HG02642 (cell line): ENCODE data around the gene PVALEF.
"Not testable (repeated sequence)": the region's sequence is repeated elsewhere in the genome, so short reads cannot be mapped to it uniquely, and the experiment has no call there.

Experiments
- ATAC-seq: cut with Tn5 transposase; IDR thresholded peaks from one replicate; pipeline ENCODE4 v1.9.1; 2021; ENCODE audit warnings: mild to moderate bottlenecking; ENCODE audit not compliant: unreplicated experiment, poor library complexity

The PVALEF gene

GRCh38 chr17:81207610-81208581 is 42.6 kb downstream of the PVALEF start:
- ATAC-seq, result no peak

DNA sequence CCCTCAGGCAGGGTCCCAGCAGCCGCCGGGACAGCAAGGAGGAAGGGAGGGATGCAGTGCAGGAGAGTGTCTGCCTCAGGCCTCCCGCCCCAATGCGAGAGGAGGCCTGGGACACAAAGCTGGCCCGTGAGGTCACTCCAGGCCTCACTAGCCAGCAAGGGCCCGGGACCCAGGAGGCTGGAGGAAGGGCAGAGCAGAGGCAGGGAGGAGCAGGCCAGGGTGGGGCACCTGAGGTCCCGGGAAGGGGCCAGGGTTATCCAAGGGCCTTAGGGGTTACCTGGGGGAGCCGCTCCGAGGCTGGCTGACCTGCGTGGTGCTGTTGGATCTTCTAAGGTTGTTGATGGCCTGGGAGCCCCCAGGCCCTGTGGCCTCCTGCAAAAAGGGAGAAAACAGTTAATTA is 43.3 kb downstream of the PVALEF start:
- ATAC-seq, result no peak

- ATAC-seq, result no peak
Observed at GRCh38 chr17:81209141-81209540, 43.8 kb downstream of the PVALEF start.

- no peak for ATAC-seq
Observed at GRCh38 chr17:81210466-81210865, 45.2 kb downstream of the PVALEF start.

GRCh38 chr17:81210868-81211267 is 45.6 kb downstream of the PVALEF start:
- no peak for ATAC-seq

DNA sequence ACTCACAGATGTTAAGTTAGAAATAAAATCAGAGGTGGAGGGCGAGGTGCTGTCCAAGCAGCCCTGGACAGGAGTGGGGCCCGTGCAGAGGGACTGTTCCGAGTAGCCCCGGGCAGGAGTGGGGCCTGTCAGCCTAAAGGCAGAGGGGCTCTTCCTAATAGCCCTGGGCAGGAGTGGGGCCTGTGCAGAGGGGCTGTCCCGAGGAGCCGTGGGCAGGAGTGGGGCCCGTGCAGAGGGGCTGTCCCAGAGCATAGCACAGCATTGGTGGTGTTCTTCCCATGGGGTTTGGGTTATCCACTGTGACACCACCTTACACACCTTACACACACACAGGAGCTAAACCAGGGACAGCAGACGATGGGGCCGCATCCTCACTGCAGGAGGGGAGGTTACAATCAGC is 47.1 kb downstream of the PVALEF start:
- ATAC-seq, result no peak

GRCh38 chr17:81213978-81214377 is 48.7 kb downstream of the PVALEF start:
- ATAC-seq, result no peak

DNA sequence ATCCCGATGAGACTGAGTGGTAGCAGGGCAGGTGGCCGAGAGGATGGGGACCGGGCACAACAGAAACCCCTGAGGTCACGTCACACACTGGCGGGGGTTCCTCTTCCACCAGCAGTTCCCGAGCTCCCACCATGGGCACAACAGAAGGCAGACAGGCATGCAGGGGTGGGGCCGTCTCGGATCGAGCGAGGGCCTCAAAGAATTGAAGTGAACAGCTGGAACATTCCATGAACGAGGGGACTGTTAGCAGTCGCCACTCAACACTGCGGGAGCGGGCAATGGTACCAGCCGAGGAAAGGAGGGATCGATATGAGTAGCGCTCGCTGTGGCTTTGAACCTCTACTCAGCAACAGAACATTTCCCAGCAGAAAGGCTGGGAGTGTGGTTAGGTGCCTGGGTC is 52.2 kb downstream of the PVALEF start:
- ATAC-seq, result no peak

DNA sequence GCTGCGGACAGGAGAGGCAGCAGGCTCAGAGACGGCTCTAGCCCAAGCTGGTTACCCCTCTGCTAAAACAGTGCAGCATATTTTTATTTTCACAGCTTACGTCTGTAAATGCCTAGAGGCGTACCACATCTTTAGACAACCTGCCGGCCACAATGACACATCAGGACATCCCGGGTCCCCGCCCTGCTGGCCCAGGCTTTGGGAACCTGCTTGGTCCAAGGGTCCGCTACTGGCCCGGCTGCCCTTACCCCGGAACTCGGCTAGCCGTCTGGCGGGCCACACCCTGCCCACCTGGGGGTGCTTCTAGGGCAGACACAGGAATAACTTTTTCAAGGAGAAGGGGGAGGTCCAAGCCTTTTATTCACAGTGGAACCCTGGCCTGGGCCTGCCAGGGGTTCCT is 53.2 kb downstream of the PVALEF start:
- no peak for ATAC-seq

DNA sequence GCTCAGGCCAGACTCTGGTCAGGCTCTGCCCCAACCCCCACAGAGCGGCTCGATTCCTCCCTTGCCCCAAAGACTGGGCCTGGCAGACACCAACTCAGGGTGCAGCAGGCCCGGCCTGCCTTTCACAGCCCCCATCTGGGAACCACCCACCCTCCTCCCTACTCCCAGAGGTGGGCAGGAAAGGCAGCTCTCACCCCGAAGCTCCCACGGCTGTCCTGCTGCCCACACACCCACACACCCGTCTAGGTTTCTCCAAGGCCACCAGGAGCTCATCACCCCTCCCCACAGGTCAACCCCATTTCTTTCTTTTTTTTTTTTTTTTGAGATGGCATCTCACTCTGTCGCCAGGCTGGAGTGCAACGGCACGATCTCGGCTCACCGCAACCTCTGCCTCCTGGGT is 53.7 kb downstream of the PVALEF start:
- ATAC-seq, result no peak

GRCh38 chr17:81219476-81220180 is 54.3 kb downstream of the PVALEF start:
- no peak for ATAC-seq

GRCh38 chr17:81221371-81221841 is 56.1 kb downstream of the PVALEF start:
- ATAC-seq, result no peak

- ATAC-seq, result no peak
Observed at GRCh38 chr17:81221842-81222619, 56.7 kb downstream of the PVALEF start.

DNA sequence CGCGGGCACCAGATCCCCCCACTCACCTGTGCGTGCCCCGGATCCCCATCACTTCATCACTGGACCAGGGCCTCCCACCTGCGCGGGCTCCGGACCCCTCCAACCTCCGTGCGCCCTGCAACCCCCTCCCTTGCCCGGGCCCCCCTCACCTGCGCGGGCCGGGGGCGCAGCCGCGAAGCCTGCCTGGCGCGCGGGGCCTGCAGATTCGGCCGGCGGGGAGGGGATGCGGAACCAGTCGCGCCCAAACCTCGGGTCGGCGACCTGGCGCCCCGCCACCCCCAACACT is 57.3 kb downstream of the PVALEF start:
- peak; percentile 12 for ATAC-seq

DNA sequence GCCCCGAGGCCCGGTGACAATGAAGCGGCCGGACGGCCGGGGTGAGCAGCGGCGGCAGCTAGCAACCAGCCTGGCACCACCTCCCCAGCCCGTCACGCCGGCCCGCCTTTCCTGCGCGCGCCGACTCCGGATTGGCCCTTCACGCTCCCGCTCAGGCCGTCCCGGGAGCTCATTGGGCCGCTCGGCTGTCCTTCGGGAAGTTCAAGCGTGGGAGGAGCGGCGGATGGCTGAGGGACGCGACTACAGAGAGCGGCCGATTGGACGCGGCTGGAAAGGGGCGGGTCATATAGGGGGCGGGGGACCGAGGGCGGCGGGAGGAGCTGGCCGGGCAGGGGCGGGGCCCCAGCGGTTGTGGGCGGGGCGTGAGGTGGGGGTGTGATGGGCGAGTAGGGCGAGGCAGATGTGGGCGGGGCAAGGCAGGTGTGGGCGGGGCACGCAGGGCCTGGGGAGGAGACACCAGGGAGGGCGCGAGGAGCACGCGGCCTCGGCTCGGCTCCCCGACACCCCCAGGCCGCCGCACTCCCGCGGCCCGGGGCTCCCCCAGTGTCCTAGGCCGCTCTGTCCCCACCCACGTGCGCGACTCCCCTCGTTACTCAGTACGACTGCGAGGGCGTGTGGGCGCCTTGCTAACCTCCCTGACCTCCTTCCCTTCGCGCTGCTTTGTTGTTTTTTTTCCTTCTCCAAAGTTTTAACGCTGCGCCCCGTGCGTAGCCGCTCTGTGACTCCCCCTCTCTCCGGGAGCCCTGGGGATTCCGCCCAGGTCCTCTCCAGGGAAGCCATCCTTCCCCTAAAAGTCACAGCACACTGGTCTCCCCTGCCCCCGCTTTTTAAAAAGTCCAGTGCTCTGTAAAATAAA is 57.8 kb downstream of the PVALEF start, which contains the start of gene CEP131:
Gene CEP131 (minus strand): TSS at position 60 of the 856 bp plus-strand sequence. CDS start 2,909 bp downstream, outside the sequence.
- ATAC-seq, result peak; percentile 93

GRCh38 chr17:81223762-81224130 is 58.4 kb downstream of the PVALEF start:
- ATAC-seq, result no peak

DNA sequence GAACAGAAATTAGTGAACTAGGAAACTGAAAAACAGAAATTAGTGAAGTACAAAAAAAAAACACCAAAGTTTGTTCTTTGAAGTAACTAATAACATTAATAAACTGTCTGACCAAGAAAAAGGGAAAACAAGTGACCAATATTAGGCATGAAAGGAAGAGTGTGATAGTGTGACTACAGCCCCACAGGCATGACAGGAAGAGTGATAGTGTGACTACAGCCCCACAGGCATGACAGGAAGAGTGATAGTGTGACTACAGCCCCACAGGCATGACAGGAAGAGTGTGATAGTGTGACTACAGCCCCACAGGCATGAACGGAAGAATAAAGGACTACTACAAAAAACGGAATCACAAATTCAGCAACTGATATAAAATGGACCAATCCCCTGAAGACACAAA is 62.3 kb downstream of the PVALEF start:
- not testable (repeated sequence) for ATAC-seq

- no peak for ATAC-seq
Observed at GRCh38 chr17:81228420-81228819, 63.1 kb downstream of the PVALEF start.

- ATAC-seq, result no peak
Observed at GRCh38 chr17:81228834-81229665, 63.7 kb downstream of the PVALEF start.
